IMR-90 (cell line): Measurements from ENCODE around the gene GFER.

Source experiments
- BHLHE40 ChIP-seq: fragments of 150-350 bp; IDR thresholded peaks from 2 replicates; pipeline ENCODE4 v1.6.1; 2016; ENCODE audit warnings: mild to moderate bottlenecking, low read depth, low read length
- MAFK ChIP-seq: IDR thresholded peaks from 2 replicates; pipeline ENCODE4 v1.6.1; 2012; ENCODE audit warnings: low read depth, low read length, improper control_type of control experiment
- NFE2L2 ChIP-seq: fragments of 150-350 bp; IDR thresholded peaks from 2 replicates; pipeline ENCODE4 v1.6.1; 2016; ENCODE audit warnings: low read depth, mild to moderate bottlenecking, low read length
- POLR2A ChIP-seq: IDR thresholded peaks from 2 replicates; pipeline ENCODE4 v1.6.1; 2012; ENCODE audit warnings: mild to moderate bottlenecking, low read depth, low read length
- RAD21 ChIP-seq: IDR thresholded peaks from 2 replicates; pipeline ENCODE4 v1.6.1; 2012; ENCODE audit warnings: low read length, improper control_type of control experiment
- RFX5 ChIP-seq: IDR thresholded peaks from 2 replicates; pipeline ENCODE4 v1.8.0; 2012; ENCODE audit warnings: low read depth, mild to moderate bottlenecking, low read length, moderate library complexity
- SMC3 ChIP-seq: fragments of 150-350 bp; IDR thresholded peaks from 2 replicates; pipeline ENCODE4 v1.6.1; 2016; ENCODE audit warnings: low read depth, mild to moderate bottlenecking, antibody characterized with exemption, low read length, moderate library complexity
- TF ChIP-seq, protein P1 (sequence below): conservative IDR thresholded peaks from 2 replicates; pipeline ENCODE4 v1.5.1; 2012; ENCODE audit warnings: mild to moderate bottlenecking, low read depth, low read length, improper control_type of control experiment
- TF ChIP-seq, protein P2 (sequence below): fragments of 150-350 bp; IDR thresholded peaks from 2 replicates; pipeline ENCODE4 v1.6.1; 2017; ENCODE audit warnings: mild to moderate bottlenecking, antibody characterized with exemption, low read length, low read depth

- TF ChIP-seq, protein P1, sequence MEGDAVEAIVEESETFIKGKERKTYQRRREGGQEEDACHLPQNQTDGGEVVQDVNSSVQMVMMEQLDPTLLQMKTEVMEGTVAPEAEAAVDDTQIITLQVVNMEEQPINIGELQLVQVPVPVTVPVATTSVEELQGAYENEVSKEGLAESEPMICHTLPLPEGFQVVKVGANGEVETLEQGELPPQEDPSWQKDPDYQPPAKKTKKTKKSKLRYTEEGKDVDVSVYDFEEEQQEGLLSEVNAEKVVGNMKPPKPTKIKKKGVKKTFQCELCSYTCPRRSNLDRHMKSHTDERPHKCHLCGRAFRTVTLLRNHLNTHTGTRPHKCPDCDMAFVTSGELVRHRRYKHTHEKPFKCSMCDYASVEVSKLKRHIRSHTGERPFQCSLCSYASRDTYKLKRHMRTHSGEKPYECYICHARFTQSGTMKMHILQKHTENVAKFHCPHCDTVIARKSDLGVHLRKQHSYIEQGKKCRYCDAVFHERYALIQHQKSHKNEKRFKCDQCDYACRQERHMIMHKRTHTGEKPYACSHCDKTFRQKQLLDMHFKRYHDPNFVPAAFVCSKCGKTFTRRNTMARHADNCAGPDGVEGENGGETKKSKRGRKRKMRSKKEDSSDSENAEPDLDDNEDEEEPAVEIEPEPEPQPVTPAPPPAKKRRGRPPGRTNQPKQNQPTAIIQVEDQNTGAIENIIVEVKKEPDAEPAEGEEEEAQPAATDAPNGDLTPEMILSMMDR = no peak
- TF ChIP-seq POLR2A = no peak
- TF ChIP-seq, protein P2, sequence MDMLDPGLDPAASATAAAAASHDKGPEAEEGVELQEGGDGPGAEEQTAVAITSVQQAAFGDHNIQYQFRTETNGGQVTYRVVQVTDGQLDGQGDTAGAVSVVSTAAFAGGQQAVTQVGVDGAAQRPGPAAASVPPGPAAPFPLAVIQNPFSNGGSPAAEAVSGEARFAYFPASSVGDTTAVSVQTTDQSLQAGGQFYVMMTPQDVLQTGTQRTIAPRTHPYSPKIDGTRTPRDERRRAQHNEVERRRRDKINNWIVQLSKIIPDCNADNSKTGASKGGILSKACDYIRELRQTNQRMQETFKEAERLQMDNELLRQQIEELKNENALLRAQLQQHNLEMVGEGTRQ = no peak
- TF ChIP-seq NFE2L2 = no peak
- no peak for TF ChIP-seq SMC3
- no peak for TF ChIP-seq MAFK
- no peak for TF ChIP-seq RAD21
- TF ChIP-seq BHLHE40 = no peak
- TF ChIP-seq RFX5 = no peak
These were observed 7.8 kb upstream of the GFER start for GRCh38 chr16:1976216-1976520.
